ENCODE results near the gene MAP3K6.

DNA sequence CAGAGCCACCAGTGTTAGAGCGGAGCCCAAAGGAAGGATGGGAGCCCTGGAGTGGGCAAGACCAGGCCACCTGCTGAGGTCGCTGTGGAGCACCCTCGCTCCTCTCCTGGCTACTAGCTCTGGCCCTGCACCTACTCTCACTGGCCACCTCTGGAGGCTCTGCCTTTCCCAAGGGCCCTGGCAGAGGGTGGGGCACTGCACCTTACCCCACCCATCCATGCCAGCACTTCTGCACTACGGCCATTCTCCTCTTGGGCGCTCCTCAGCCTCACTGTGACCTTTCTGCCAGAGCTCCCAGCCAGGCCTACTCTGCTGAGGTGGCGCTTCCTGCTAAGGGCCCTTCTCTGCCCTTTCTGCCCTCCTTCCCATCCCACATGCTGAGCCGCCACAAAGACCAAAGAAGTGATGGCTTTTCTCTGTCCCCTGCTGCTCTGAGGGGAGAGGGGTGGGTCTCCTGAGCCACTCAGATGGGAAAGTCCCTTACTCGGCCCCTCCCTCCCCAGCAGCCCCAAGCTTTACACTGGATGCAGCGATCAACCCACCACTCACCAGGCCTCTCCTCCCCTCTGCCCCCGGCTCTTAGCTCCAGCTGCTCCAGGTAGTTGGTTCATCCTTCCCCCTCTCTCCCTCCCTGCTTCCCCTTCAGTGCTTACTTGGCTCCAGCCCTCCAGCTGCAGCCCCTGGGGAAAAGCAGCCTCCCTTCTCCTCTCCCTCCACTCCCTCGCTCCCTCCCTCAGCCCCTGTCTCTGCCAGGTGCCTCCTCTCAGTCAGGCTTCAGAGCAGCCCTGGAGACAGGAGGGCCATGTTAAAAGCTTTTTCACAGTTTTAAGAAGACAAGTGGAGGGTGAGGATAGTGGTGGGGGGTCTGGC is 59.6 kb downstream of the MAP3K6 start:
- TF ChIP-seq, protein P1, sequence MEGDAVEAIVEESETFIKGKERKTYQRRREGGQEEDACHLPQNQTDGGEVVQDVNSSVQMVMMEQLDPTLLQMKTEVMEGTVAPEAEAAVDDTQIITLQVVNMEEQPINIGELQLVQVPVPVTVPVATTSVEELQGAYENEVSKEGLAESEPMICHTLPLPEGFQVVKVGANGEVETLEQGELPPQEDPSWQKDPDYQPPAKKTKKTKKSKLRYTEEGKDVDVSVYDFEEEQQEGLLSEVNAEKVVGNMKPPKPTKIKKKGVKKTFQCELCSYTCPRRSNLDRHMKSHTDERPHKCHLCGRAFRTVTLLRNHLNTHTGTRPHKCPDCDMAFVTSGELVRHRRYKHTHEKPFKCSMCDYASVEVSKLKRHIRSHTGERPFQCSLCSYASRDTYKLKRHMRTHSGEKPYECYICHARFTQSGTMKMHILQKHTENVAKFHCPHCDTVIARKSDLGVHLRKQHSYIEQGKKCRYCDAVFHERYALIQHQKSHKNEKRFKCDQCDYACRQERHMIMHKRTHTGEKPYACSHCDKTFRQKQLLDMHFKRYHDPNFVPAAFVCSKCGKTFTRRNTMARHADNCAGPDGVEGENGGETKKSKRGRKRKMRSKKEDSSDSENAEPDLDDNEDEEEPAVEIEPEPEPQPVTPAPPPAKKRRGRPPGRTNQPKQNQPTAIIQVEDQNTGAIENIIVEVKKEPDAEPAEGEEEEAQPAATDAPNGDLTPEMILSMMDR (IDR thresholded peaks at IDR 0.05): no peak
- no peak for TF ChIP-seq POLR2A (IDR thresholded peaks at IDR 0.05)
- no peak for TF ChIP-seq EP300 (IDR thresholded peaks at IDR 0.05)
